HCT116 (cell line): ENCODE measurements around the gene PLPP7. TPM values are rescaled to one million over a fixed set of nuclear protein-coding genes. Genes with fewer than 3 reads are reported as not detected.

Experiments
- ATAC-seq: fragments of 200-7000 bp; cut with Tn5 transposase; 2 replicates; pipeline ENCODE4 v1.9.1; 2020; ENCODE audit warnings: mild to moderate bottlenecking, moderate library complexity
- BruUV-seq: library from RNA; stranded (reverse); fragments of 400-500 nt; replicated peaks from 2 replicates; lab custom pipeline; 2021; lab: Mats Ljungman, UMichigan
- CTCF ChIA-PET: fragments of 300-600 bp; sonication (Branson Sonifier 250); formaldehyde crosslinking; loops from one replicate; lab custom pipeline; 2021; ENCODE audit warnings: antibody characterized with exemption; lab: Charles Lee
- POLR2A ChIA-PET: fragments of 300-600, 350-600 bp; sonication (Branson Sonifier 250); formaldehyde crosslinking; loops from one replicate; lab custom pipeline; 2021; ENCODE audit warnings: antibody characterized with exemption; lab: Charles Lee
- RAD21 ChIA-PET, 2 experiments: fragments of 300-600 bp; sonication (Branson Sonifier 250); formaldehyde crosslinking; loops; one replicate each; lab custom pipeline; 2023; ENCODE audit warnings: low total read pairs in 2 of 2; ENCODE audit not compliant: uncharacterized antibody in 2 of 2, unreplicated experiment in 2 of 2, low non-redundant PET in 1 of 2; lab: Charles Lee
- DNase-seq: peaks from one replicate; pipeline ENCODE4 v3.0.0-alpha.2; 2010; ENCODE audit warnings: low read depth, low spot score
- H2AFZ ChIP-seq: fragments of 200-600 bp; shearing (Covaris generic), sonication (generic); 2 replicates; pipeline ENCODE4 v1.6.1; 2017; ENCODE audit warnings: low read depth, mixed run types, mixed read lengths, antibody characterized with exemption, low read length; ENCODE audit not compliant: poor library complexity, severe bottlenecking
- H3K27ac ChIP-seq: 2 replicates; pipeline ENCODE4 v1.5.1; 2012; ENCODE audit warnings: low read depth, low read length
- H3K27me3 ChIP-seq: fragments of 200-600 bp; sonication (generic); 2 replicates; pipeline ENCODE4 v1.6.1; 2016; ENCODE audit warnings: mixed run types, low read length, mixed read lengths; ENCODE audit not compliant: insufficient read depth
- H3K36me3 ChIP-seq, 2 experiments: fragments of 200-500 bp in 1 of 2; fragments of 200-600 bp in 1 of 2; sonication (Bioruptor generic) in 1 of 2; sonication (generic) in 1 of 2; 2 replicates each; pipeline versions ENCODE4 v1.5.1 to v1.6.1; 2014 to 2016; ENCODE audit warnings: low read length in 2 of 2, inconsistent platforms in 1 of 2, mixed read lengths in 1 of 2, mixed run types in 1 of 2; ENCODE audit not compliant: insufficient read depth in 2 of 2, control insufficient read depth in 1 of 2
- H3K4me1 ChIP-seq, 2 experiments: fragments of 200-600 bp in 1 of 2; sonication (generic) in 1 of 2; 2 replicates each; pipeline versions ENCODE4 v1.5.1 to v1.6.1; 2012 to 2017; ENCODE audit warnings: low read length in 2 of 2, inconsistent platforms in 1 of 2, mild to moderate bottlenecking in 1 of 2, mixed read lengths in 1 of 2, mixed run types in 1 of 2, moderate library complexity in 1 of 2; ENCODE audit not compliant: insufficient read depth in 2 of 2, control insufficient read depth in 1 of 2
- H3K4me2 ChIP-seq: fragments of 200-600 bp; sonication (generic); 2 replicates; pipeline ENCODE4 v1.6.1; 2017; ENCODE audit warnings: mixed run types, low read length, mixed read lengths
- H3K4me3 ChIP-seq, 2 experiments: fragments of 200-600 bp in 1 of 2; sonication (generic) in 1 of 2; replicated peaks in 1 of 2; 2 replicates each; pipeline ENCODE4 v1.5.1; 2011 to 2016; ENCODE audit warnings: low read length in 2 of 2, control low read depth in 1 of 2, low read depth in 1 of 2, mild to moderate bottlenecking in 1 of 2, mixed read lengths in 1 of 2, mixed run types in 1 of 2
- H3K79me2 ChIP-seq: fragments of 200-600 bp; sonication (generic); 2 replicates; pipeline ENCODE4 v1.6.1; 2017; ENCODE audit warnings: mild to moderate bottlenecking, mixed run types, low read length, moderate library complexity, mixed read lengths; ENCODE audit not compliant: insufficient read depth
- H3K9ac ChIP-seq: fragments of 200-600 bp; sonication (generic); 2 replicates; pipeline ENCODE4 v1.6.1; 2016; ENCODE audit warnings: low read length, mixed read lengths
- H3K9me2 ChIP-seq: fragments of 200-600 bp; sonication (generic), shearing (Covaris generic); 2 replicates; pipeline ENCODE4 v1.6.1; 2017; ENCODE audit warnings: mixed run types, mild to moderate bottlenecking, moderate library complexity; ENCODE audit not compliant: insufficient read depth
- H3K9me3 ChIP-seq, 2 experiments: fragments of 200-500 bp in 1 of 2; fragments of 200-600 bp in 1 of 2; sonication (Bioruptor generic) in 1 of 2; sonication (generic) in 1 of 2; 2 replicates each; pipeline ENCODE4 v1.6.1; 2014 to 2017; ENCODE audit warnings: low read length in 2 of 2, mixed read lengths in 2 of 2, inconsistent platforms in 1 of 2, low read depth in 1 of 2, mild to moderate bottlenecking in 1 of 2, mixed run types in 1 of 2, moderate library complexity in 1 of 2; ENCODE audit not compliant: control insufficient read depth in 1 of 2, insufficient read depth in 1 of 2
- H4K20me1 ChIP-seq: fragments of 200-600 bp; sonication (generic), shearing (Covaris generic); 2 replicates; pipeline ENCODE4 v1.6.1; 2017; ENCODE audit warnings: mixed run types, mild to moderate bottlenecking, moderate library complexity; ENCODE audit not compliant: insufficient read depth
- ELF1 ChIP-seq: IDR thresholded peaks from 2 replicates; pipeline ENCODE4 v1.6.1; 2012; ENCODE audit warnings: low read depth, borderline replicate concordance
- EZH2 ChIP-seq: fragments of 200-600 bp; sonication (generic); IDR thresholded peaks from 2 replicates; pipeline ENCODE4 v1.6.1; 2017; ENCODE audit warnings: antibody characterized with exemption, mixed run types
- EZH2phosphoT487 ChIP-seq: fragments of 200-600 bp; IDR thresholded peaks from 2 replicates; pipeline ENCODE4 v1.6.1; 2018; ENCODE audit warnings: antibody characterized with exemption, borderline replicate concordance
- FOSL1 ChIP-seq: IDR thresholded peaks from 2 replicates; pipeline ENCODE4 v1.6.1; 2012; ENCODE audit warnings: low read depth
- POLR2A ChIP-seq: IDR thresholded peaks from 2 replicates; pipeline ENCODE4 v1.7.0; 2011; ENCODE audit warnings: borderline replicate concordance; ENCODE audit not compliant: insufficient read depth, insufficient read length; ENCODE audit errors: extremely low read depth
- RAD21 ChIP-seq: IDR thresholded peaks from 2 replicates; pipeline ENCODE4 v1.6.1; 2012; ENCODE audit warnings: low read depth, mild to moderate bottlenecking
- TCF7L2 ChIP-seq: IDR thresholded peaks from 2 replicates; pipeline ENCODE4 v1.7.0; 2011; ENCODE audit warnings: borderline replicate concordance, inconsistent platforms; ENCODE audit not compliant: insufficient read depth, insufficient read length; ENCODE audit errors: extremely low read depth
- YY1 ChIP-seq: IDR thresholded peaks from 2 replicates; pipeline ENCODE4 v1.6.1; 2011; ENCODE audit warnings: low read length, low read depth, moderate library complexity, mild to moderate bottlenecking; ENCODE audit not compliant: insufficient replicate concordance; ENCODE audit errors: extremely low read depth
- ZNF274 ChIP-seq: fragments of 200-500 bp; sonication (Bioruptor generic); IDR thresholded peaks from 2 replicates; pipeline ENCODE4 v1.6.1; 2014; ENCODE audit warnings: mild to moderate bottlenecking, low read depth, low read length, inconsistent platforms
- intact Hi-C: fragments of 100-400 bp; cut with micrococcal nuclease; formaldehyde crosslinking; loops from 2 replicates; pipeline ENCODE4 v1.10.0; 2022
- total RNA-seq: library from RNA; stranded (reverse); gene quantifications from one replicate; pipeline ENCODE4 v1.2.1, GENCODE V29; 2021; ENCODE audit not compliant: unreplicated experiment
- TF ChIP-seq, protein P1 (sequence below), 3 experiments: fragments of 200-600 bp in 1 of 3; sonication (generic) in 1 of 3; IDR thresholded peaks in 2 of 3; conservative IDR thresholded peaks in 1 of 3; 2 replicates each; pipeline ENCODE4 v1.5.1; 2012 to 2017; ENCODE audit warnings: low read depth in 2 of 3, low read length in 2 of 3, antibody characterized with exemption in 1 of 3, borderline replicate concordance in 1 of 3, control low read depth in 1 of 3, mild to moderate bottlenecking in 1 of 3, mixed read lengths in 1 of 3, mixed run types in 1 of 3, moderate library complexity in 1 of 3; ENCODE audit not compliant: insufficient read depth in 1 of 3
- TF ChIP-seq, protein P2 (sequence below): IDR thresholded peaks from 2 replicates; pipeline ENCODE4 v1.6.1; 2012

The PLPP7 gene
- total RNA-seq, 1 experiment from 2014 or later: 0.37 TPM

GRCh38 chr9:131335368-131335755 is 45.8 kb downstream of the PLPP7 start:
- no peaks in the 10 kb centered on the region for H3K36me3 ChIP-seq
- no peak overlapping the region for H3K4me3 ChIP-seq
- no peaks in the 10 kb centered on the region for H3K9me3 ChIP-seq
- TF ChIP-seq POLR2A (no peak), YY1 (no peak), ZNF274 (no peak), TCF7L2 (no peak), EZH2 (no peak), EZH2phosphoT487 (no peak), FOSL1 (no peak), RAD21 (no peak), ELF1 (no peak)
- TF ChIP-seq, protein P1, sequence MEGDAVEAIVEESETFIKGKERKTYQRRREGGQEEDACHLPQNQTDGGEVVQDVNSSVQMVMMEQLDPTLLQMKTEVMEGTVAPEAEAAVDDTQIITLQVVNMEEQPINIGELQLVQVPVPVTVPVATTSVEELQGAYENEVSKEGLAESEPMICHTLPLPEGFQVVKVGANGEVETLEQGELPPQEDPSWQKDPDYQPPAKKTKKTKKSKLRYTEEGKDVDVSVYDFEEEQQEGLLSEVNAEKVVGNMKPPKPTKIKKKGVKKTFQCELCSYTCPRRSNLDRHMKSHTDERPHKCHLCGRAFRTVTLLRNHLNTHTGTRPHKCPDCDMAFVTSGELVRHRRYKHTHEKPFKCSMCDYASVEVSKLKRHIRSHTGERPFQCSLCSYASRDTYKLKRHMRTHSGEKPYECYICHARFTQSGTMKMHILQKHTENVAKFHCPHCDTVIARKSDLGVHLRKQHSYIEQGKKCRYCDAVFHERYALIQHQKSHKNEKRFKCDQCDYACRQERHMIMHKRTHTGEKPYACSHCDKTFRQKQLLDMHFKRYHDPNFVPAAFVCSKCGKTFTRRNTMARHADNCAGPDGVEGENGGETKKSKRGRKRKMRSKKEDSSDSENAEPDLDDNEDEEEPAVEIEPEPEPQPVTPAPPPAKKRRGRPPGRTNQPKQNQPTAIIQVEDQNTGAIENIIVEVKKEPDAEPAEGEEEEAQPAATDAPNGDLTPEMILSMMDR (IDR thresholded peaks at IDR 0.05 in 2 of 3, conservative IDR thresholded peaks at IDR 0.05 in 1 of 3; ENCODE audit: borderline replicate concordance in 1 of 3, insufficient read depth in 1 of 3, low read depth in 2 of 3, low read length in 2 of 3): no peak
- TF ChIP-seq, protein P2, sequence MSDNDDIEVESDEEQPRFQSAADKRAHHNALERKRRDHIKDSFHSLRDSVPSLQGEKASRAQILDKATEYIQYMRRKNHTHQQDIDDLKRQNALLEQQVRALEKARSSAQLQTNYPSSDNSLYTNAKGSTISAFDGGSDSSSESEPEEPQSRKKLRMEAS: no peak
- H3K4me1 ChIP-seq: peaks cover 5 to 31% of the 10 kb centered on the region in 2 experiments
- intact Hi-C loops: no loop called here
- no peak overlapping the region for H3K27ac ChIP-seq
- H3K9ac ChIP-seq: no peak overlapping the region
- ChIA-PET CTCF (interaction anchor here (0.7 to 4.0 kb wide), 3 partner anchors 158 to 284 kb away, joined by 3 to 45 read pairs (median 29); no protein-coding TSS in a partner anchor), POLR2A (no interaction called here), RAD21 (interaction anchor here (0.6 to 1.1 kb wide), 5 partner anchors 60 to 1058 kb away, joined by 3 to 5 read pairs (median 3); no protein-coding TSS in a partner anchor)
- no peaks in the 10 kb centered on the region for H3K9me2 ChIP-seq
- BruUV-seq: no TSS peak
- H2AFZ ChIP-seq: no peak overlapping the region
- H3K4me2 ChIP-seq: no peak overlapping the region
- no peak for DNase-seq
- H4K20me1 ChIP-seq: no peaks in the 10 kb centered on the region
- H3K27me3 ChIP-seq: no peaks in the 10 kb centered on the region
- no peak for ATAC-seq
- H3K79me2 ChIP-seq: no peaks in the 10 kb centered on the region
